ENCODE data around the gene STAM.

DNA sequence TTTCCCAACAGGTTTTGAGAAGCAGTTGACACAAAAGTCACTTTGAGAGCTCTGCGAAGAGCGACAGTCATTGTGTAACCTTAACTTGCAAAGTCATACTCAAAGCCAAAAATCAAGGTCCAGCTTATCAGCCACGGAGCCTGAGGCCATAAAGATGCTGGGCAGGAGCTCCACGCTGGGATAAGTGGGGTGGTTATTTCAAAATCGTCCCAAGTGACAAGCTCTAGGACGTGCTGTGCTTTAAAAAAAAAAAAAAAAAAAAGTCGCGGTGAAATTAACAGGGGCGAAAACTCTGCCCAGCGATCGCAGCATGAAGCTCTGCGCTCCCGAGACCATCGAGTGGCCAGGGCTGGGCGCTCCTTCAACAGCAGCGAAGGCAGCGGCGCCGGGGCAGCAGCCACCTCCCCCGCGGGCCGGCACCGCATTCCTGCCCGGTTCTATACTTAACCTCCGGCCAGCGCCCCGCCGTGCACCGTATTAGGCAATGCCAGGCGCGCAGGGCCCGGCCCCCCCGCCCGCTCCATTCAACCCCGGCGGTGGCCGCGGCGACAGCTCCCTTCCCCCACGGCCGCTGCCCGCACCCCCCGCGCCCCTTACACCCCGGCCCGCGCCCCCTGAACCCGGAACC, 27.4 kb upstream of the STAM start:
- TF ChIP-seq GLIS2 (tag by site-specific recombination; IDR thresholded peaks at IDR 0.05) (no peak; the same call in 1 of the 2 replicates), ZNF530 (tag by site-specific recombination; IDR thresholded peaks at IDR 0.05; ENCODE audit: low read depth) (no peak), GLI4 (tag by site-specific recombination; IDR thresholded peaks at IDR 0.05) (no peak), SP2 (tag by site-specific recombination; IDR thresholded peaks at IDR 0.05) (no peak), ZNF202 (tag by site-specific recombination; IDR thresholded peaks at IDR 0.05; ENCODE audit: borderline replicate concordance) (no peak), ZNF311 (tag by site-specific recombination; IDR thresholded peaks at IDR 0.05; ENCODE audit: borderline replicate concordance) (no peak), CTCF (tag by site-specific recombination; IDR thresholded peaks at IDR 0.05) (no peak)
